Measurements from ENCODE around the gene CDKL4.

The CDKL4 gene

GRCh38 chr2:39243469-39244123 lies at the start of gene CDKL4:
CDKL4 (minus strand) TSS chr2:39243970.
- ChIA-PET CTCF (no interaction called here), POLR2A (no interaction called here)
- no peak for DNase-seq (ENCODE audit: extremely low spot score)
- no peak for TF ChIP-seq LEF1 (IDR thresholded peaks at IDR 0.05; ENCODE audit: borderline replicate concordance)
- TF ChIP-seq TARDBP (IDR thresholded peaks at IDR 0.05) = no peak
- TF ChIP-seq FOXM1 (IDR thresholded peaks at IDR 0.05; ENCODE audit: borderline replicate concordance) = no peak
- no peak for TF ChIP-seq ELF4 (IDR thresholded peaks at IDR 0.05)
- TF ChIP-seq FOXK2 (IDR thresholded peaks at IDR 0.05) = no peak
- no peak for TF ChIP-seq BHLHE40 (IDR thresholded peaks at IDR 0.05; ENCODE audit: borderline replicate concordance)
- TF ChIP-seq NFRKB (IDR thresholded peaks at IDR 0.05) = no peak

- CTCF ChIA-PET = no interaction called here
- POLR2A ChIA-PET = no interaction called here
- TF ChIP-seq NFRKB (IDR thresholded peaks at IDR 0.05) (no peak), FOXK2 (IDR thresholded peaks at IDR 0.05) (no peak), BHLHE40 (IDR thresholded peaks at IDR 0.05; ENCODE audit: borderline replicate concordance) (no peak), PKNOX1 (IDR thresholded peaks at IDR 0.05) (no peak)
- no peak for DNase-seq (ENCODE audit: extremely low spot score)
Measured at GRCh38 chr2:39290433-39290832, 46.7 kb upstream of the CDKL4 start.

GRCh38 chr2:39289609-39290008 lies 45.8 kb upstream of the CDKL4 start:
- CTCF ChIA-PET = no interaction called here
- no peak for DNase-seq (ENCODE audit: extremely low spot score)
- POLR2A ChIA-PET = no interaction called here
- TF ChIP-seq SP1 (IDR thresholded peaks at IDR 0.05) = no peak
- TF ChIP-seq TARDBP (IDR thresholded peaks at IDR 0.05) = no peak
- no peak for TF ChIP-seq NFRKB (IDR thresholded peaks at IDR 0.05)
- no peak for TF ChIP-seq CTBP1 (IDR thresholded peaks at IDR 0.05; ENCODE audit: borderline replicate concordance)
- TF ChIP-seq FOXA1 (IDR thresholded peaks at IDR 0.05) = no peak
- no peak for TF ChIP-seq FOXK2 (IDR thresholded peaks at IDR 0.05)
- no peak for TF ChIP-seq SUZ12 (IDR thresholded peaks at IDR 0.05)
- no peak for TF ChIP-seq LEF1 (IDR thresholded peaks at IDR 0.05; ENCODE audit: borderline replicate concordance)
- no peak for TF ChIP-seq PKNOX1 (IDR thresholded peaks at IDR 0.05)
- no peak for TF ChIP-seq ELF4 (IDR thresholded peaks at IDR 0.05)
- TF ChIP-seq BHLHE40 (IDR thresholded peaks at IDR 0.05; ENCODE audit: borderline replicate concordance) = no peak
- TF ChIP-seq L3MBTL2 (conservative IDR thresholded peaks at IDR 0.05) = no peak
- no peak for TF ChIP-seq ZNF384 (IDR thresholded peaks at IDR 0.05)
- no peak for TF ChIP-seq HDGF (IDR thresholded peaks at IDR 0.05; ENCODE audit: borderline replicate concordance)
- no peak for TF ChIP-seq ARNT (IDR thresholded peaks at IDR 0.05)
- TF ChIP-seq FOXM1 (IDR thresholded peaks at IDR 0.05; ENCODE audit: borderline replicate concordance) = no peak

- DNase-seq (ENCODE audit: extremely low spot score) = no peak
- CTCF ChIA-PET = no interaction called here
- POLR2A ChIA-PET = no interaction called here
- TF ChIP-seq CTBP1 (IDR thresholded peaks at IDR 0.05; ENCODE audit: borderline replicate concordance) = no peak
- no peak for TF ChIP-seq L3MBTL2 (conservative IDR thresholded peaks at IDR 0.05)
- no peak for TF ChIP-seq TARDBP (IDR thresholded peaks at IDR 0.05)
- TF ChIP-seq ZNF384 (IDR thresholded peaks at IDR 0.05) = no peak
- TF ChIP-seq BHLHE40 (IDR thresholded peaks at IDR 0.05; ENCODE audit: borderline replicate concordance) = no peak
Measured at GRCh38 chr2:39283561-39283960, 39.8 kb upstream of the CDKL4 start.

GRCh38 chr2:39281391-39281790 lies 37.6 kb upstream of the CDKL4 start:
- CTCF ChIA-PET = no interaction called here
- DNase-seq (ENCODE audit: extremely low spot score) = no peak
- TF ChIP-seq ZNF384 (IDR thresholded peaks at IDR 0.05) = no peak
- no peak for TF ChIP-seq ELF4 (IDR thresholded peaks at IDR 0.05)
- no peak for TF ChIP-seq HDGF (IDR thresholded peaks at IDR 0.05; ENCODE audit: borderline replicate concordance)
- no peak for TF ChIP-seq SP1 (IDR thresholded peaks at IDR 0.05)
- TF ChIP-seq SUZ12 (IDR thresholded peaks at IDR 0.05) = no peak
- TF ChIP-seq CTBP1 (IDR thresholded peaks at IDR 0.05; ENCODE audit: borderline replicate concordance) = no peak
- TF ChIP-seq NFRKB (IDR thresholded peaks at IDR 0.05) = no peak
- POLR2A ChIA-PET = no interaction called here

- DNase-seq (ENCODE audit: extremely low spot score) = no peak
- TF ChIP-seq FOXA1 (IDR thresholded peaks at IDR 0.05) (no peak), NFRKB (IDR thresholded peaks at IDR 0.05) (no peak), SUZ12 (IDR thresholded peaks at IDR 0.05) (no peak), ARNT (IDR thresholded peaks at IDR 0.05) (no peak), FOXK2 (IDR thresholded peaks at IDR 0.05) (no peak), CTBP1 (IDR thresholded peaks at IDR 0.05; ENCODE audit: borderline replicate concordance) (no peak), PKNOX1 (IDR thresholded peaks at IDR 0.05) (no peak), HDGF (IDR thresholded peaks at IDR 0.05; ENCODE audit: borderline replicate concordance) (no peak), ELF4 (IDR thresholded peaks at IDR 0.05) (no peak)
- ChIA-PET POLR2A (no interaction called here), CTCF (no interaction called here)
Measured at GRCh38 chr2:39275016-39275415, 31.2 kb upstream of the CDKL4 start.

GRCh38 chr2:39269941-39270340 lies 26.2 kb upstream of the CDKL4 start:
- no peak for DNase-seq (ENCODE audit: extremely low spot score)
- ChIA-PET POLR2A (no interaction called here), CTCF (no interaction called here)
- no peak for TF ChIP-seq HDGF (IDR thresholded peaks at IDR 0.05; ENCODE audit: borderline replicate concordance)
- TF ChIP-seq TARDBP (IDR thresholded peaks at IDR 0.05) = no peak
- TF ChIP-seq LEF1 (IDR thresholded peaks at IDR 0.05; ENCODE audit: borderline replicate concordance) = no peak
- no peak for TF ChIP-seq CTBP1 (IDR thresholded peaks at IDR 0.05; ENCODE audit: borderline replicate concordance)
- TF ChIP-seq SP1 (IDR thresholded peaks at IDR 0.05) = no peak
- TF ChIP-seq SUZ12 (IDR thresholded peaks at IDR 0.05) = no peak
- TF ChIP-seq NFRKB (IDR thresholded peaks at IDR 0.05) = no peak
- no peak for TF ChIP-seq ELF4 (IDR thresholded peaks at IDR 0.05)
- TF ChIP-seq ARNT (IDR thresholded peaks at IDR 0.05) = no peak
- no peak for TF ChIP-seq ZNF384 (IDR thresholded peaks at IDR 0.05)
- TF ChIP-seq BHLHE40 (IDR thresholded peaks at IDR 0.05; ENCODE audit: borderline replicate concordance) = no peak
- TF ChIP-seq L3MBTL2 (conservative IDR thresholded peaks at IDR 0.05) = no peak
- TF ChIP-seq FOXM1 (IDR thresholded peaks at IDR 0.05; ENCODE audit: borderline replicate concordance) = no peak
- TF ChIP-seq FOXA1 (IDR thresholded peaks at IDR 0.05) = no peak
- TF ChIP-seq PKNOX1 (IDR thresholded peaks at IDR 0.05) = no peak
- no peak for TF ChIP-seq FOXK2 (IDR thresholded peaks at IDR 0.05)
